ENCODE data around the gene PLEKHA7.

The PLEKHA7 gene

DNA sequence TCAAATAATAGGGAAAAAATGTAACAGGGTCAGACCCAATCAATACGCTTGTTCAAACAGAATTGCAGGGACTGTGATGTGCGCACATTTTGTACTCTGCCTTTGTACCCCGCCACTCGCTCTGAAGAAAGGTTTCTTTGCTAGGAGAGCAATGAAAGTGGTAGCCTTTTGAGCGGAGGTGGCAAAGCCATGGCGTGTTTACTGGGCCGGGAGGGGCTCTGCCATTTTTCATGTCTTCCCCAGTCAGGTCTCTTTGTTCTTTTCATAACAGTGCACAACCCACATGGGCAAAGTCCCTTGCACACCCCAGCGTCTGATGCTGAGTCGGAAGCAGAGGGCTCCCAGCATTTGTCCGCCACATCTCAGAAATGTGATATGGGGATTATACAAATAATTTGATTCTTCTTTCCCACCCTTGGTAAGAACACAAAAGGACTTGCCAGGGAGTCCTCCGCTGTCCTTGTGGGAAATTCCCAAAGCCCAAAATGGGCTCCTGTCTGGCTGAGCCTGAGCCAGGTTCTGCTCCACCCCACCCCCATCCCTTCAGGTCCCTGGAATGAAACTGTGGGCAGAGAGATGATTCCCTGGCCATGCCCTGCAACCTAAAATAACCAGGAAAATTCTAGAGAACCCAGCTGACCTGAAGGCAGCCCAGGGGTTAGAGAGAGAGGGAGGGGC is 239.1 kb downstream of the PLEKHA7 start:
- no peak for DNase-seq (ENCODE audit: low read depth in 2 of 2)

DNA sequence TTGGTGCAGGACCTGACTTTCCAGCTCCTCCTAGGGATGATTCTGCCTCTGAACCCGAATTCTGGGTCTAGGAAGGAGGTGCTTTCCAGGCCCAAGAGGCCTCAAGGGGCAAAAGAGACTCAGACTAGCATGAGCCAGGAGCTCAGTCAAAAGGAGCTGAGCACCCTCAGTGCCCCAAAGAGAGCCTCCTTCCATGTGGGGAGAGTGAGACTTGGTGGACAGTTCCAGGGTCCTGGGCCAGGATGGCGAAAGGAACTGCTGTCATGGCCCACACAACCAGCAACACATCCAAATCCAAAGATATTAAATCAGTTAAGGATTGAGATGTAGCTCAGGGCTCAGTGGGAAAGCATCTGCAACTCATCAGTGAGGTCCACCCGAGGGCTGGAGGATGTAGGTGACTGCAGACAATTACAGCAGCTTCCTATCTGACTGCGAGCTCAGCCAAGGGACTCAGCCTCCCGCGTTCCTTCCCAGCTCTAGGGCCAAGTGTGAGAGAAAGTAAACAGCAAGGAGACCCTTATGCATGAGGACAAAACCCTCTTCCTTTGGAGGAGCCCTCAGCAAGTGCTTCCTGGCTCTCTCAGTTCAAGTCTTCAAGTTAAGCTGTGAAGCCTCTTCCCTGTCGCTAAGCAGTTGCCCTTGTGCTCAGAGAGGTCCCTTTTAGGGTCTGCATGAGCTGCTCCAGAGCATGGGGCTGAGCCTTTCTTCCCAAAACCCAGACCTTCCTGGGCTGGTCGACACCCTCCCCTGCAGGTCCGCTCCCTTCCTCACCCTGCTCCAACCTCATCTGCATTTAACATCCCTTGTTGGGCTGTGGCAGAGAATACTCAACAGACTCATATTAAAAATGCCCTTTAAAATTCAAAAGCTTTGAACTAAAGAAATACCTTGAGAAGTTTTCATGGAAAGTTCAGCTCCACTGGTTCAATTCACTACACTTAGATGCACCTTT is 240.0 kb downstream of the PLEKHA7 start:
- no peak for DNase-seq (ENCODE audit: low read depth in 2 of 2)

DNA sequence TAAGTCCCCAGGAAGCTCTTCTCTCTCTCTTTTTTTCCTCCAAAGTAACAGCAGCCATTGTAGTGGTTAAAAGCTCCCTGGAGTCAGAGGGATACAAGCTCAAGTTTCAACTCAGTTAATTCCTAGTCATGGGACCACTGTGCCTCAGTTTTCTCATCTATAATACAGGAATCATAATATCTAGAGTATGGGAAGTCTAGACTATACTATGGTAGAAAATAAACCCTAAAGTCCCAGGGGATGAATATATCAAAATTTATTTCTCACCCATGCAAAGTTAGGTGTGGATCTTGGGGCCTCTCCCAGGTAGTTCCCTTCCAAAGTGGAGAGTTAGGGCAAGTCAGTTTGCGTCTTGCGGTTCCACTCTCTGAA is 242.1 kb downstream of the PLEKHA7 start:
- no peak for DNase-seq (ENCODE audit: low read depth in 2 of 2)

DNA sequence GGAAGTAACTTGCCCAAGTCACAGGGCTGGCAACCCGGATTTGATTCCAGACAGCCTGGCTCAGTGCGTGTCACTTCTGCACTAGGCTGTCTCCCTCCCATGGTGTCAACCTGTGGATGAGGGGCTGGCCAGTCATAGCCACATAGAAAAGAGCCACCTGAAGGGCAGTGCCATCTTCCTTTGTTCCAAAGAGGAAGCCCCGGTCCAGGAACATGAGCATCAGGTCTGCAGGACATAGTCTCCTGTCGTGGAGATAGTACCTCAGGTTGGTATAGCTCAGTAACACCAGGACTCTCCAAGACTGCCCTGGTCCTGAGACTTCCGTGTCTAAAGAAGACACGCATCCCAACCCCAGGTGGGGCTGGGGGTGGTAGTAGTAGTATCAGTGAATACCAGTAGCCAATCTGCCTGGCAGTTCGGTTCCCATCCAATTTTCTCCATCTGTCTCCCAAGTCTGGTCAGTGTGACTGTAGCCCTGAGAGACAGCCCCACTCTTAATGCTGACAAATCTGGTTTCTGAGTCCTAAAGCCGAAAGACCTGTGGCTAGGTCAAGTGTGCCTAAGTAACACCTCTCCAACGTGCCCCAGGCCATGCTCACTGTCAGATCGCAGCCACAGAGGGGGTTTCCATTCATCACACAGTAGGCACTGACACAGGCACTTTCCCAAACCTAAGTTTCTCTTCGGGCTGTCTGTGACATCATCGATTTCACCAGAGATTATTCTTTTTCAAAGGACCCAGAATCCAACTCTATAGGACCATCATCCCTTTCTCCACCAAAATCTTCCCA is 242.7 kb downstream of the PLEKHA7 start:
- DNase-seq (ENCODE audit: low read depth in 2 of 2): no peak

DNA sequence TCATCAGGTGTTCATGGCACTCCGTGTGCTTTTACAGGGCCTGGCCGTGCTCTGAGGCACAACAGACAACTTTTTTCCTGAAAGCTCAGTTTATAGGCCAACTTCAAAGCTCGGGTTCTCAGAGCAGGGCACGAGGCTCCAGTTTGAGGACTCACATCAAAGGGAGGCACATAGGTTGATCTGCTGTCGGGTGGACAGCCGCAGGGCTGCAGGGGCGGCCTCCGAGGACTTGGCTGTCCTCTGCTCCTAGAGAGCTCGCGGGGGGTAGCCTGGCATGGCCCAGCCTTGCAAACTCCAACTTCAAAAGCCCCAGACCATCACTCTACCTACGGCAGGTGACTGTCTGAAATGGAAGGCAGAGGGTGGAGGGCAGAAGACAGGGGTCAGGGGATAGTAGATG is 244.2 kb downstream of the PLEKHA7 start:
- DNase-seq (ENCODE audit: low read depth in 2 of 2): no peak

DNA sequence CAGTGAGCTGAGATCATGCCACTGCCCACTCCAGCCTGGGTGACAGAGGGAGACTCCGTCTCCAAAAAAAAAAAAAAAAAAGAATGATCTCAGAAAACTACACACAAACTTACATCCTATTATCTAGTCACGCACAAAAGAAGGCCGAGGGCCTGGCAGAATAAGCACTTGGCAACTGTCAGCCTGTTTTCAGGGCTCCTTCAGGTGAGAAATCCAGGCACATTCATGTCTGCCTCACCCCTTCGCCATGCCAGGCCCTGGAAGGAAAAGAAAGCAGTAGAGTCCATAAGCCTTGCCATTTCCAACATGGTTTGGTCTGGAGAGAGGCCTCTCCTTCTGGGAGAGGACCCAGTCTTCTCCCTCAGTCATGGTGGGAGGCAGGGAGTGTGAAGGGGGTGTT is 244.8 kb downstream of the PLEKHA7 start:
- no peak for DNase-seq (ENCODE audit: low read depth in 2 of 2)

DNA sequence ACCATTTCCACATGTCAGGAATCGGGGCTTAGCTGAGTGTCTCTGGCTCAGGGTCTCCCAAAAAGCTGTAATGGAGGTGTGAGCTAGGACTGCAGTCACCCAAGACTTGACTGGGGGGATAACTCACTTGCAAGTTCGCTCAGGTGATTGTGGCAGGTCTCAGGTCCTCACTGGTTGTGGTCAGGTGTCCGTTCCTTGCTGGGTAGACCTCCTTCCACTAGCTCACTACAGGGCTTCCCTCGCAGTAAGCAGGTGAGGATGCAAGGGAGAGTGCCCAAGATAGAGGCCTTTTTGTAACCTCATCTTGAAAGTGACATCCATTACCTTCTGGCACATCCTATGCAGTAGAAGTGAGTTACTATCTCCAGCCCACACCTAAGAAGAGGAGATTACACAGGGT is 246.3 kb downstream of the PLEKHA7 start:
- no peak for DNase-seq (ENCODE audit: low read depth in 2 of 2)

DNA sequence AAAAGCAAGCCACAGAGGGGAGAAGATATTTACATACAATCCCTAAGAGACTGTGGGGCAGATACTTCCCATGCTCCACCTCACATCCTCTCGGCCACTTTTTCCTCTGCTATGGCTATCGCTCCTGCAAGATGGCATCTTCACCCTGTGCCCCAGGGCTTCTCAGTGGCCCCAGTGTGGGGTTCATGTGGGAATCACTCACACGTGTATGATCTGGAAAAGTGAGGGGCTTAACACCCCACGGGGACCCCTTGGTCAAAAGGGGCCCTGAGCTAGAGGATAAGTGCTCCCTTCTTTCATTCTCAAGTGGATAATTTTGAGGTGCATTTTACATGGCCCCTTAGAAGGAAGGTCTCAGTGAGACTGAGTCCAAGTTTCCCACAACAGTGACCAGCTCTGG is 247.1 kb downstream of the PLEKHA7 start:
- DNase-seq (ENCODE audit: low read depth in 2 of 2): no peak

DNA sequence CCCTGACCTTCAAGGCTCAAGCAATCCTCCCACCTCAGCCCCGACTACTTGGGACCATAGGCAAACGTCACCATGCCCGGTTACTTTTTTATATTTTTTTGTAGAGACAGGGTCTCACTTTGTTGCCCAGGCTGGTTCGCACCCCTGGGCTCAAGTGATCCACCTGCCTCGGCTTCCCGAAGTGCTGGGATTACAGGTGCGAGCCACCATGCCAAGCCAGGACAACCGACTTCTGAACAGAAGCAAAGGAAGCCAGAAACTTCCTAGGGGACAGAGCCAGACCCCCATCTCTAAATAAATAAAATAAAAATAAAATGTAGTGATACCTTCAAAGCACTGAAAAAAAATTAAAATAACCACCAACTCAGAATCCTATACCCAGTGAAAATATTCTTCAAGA is 249.3 kb downstream of the PLEKHA7 start:
- no peak for DNase-seq (ENCODE audit: low read depth in 2 of 2)

DNA sequence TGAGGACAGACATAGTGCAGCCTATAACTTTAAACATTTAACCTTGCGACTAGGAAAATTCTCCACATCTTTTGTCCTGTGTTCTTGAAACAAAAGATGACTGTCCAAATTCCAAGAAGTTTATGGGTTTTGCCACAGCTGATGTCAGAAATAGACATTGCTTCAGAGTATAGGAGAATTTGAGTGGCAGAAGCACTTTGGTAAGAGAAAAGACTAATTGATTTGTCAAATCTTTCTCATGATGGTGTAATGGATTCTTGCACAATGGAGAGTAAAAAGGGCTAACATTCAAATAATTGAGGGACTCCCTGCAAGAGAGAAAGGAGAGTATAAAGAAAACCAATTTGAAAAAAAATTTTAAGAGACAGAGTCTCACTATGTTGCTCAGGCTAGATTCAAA is 250.5 kb downstream of the PLEKHA7 start:
- no peak for DNase-seq (ENCODE audit: low read depth in 2 of 2)

DNA sequence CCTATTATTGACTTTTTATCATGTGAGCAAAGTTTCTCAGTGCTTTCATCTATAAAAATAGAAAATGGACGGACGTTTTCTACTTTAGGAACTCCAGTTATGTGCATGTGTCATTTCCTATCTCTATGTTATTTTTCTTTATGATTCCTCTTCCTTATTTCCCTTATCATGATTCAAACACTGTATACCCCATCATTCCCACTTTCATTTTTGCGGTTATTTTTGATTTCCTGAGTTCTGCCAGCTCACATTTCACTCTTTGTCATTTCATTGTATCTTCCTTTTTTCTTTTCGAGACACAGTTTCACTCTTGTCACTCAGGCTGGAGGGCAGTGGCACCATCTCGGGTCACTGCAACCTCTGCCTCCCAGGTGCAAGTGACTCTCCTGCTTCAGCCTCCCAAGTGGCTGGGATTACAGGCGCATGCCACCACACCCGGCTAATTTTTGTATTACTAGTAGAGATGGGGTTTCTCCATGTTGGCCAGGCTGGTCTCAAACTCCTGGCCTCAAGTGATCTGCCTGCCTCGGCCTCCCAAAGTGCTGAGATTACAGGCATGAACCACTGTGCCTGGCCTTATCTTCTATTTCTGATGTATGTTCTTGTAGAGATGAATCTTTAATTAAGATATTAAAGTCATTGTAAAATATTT is 254.2 kb downstream of the PLEKHA7 start:
- DNase-seq (ENCODE audit: low read depth in 2 of 2): no peak

DNA sequence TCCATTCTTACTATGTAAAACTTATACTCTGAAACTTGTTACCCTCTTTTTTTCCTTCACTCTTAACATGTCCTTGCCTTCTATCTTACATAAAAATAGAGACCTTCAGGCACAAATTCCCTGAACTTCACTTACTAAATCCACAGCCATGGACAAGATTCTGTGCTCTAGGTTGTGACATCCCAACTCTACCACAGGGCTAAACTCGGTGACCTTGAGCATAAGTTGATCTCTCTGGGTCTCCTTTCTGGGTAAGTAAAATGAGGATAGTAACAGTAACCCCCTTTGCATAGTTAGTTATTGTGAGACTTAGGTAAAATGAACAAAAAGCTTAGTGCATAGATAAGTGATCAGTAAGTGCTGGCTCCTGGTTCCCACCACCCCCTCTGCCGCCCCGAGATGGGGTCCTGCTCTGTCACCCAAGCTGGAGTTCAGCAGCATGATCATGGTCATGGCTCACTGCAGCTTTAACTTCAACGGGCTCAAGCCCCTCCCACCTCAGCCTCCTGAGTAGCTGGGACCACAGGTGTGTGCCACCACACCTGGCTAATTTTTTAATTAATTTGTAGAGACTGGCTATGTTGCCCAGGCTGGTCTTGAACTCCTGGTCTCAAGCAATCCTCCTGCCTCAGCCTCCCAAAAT is 255.7 kb downstream of the PLEKHA7 start:
- no peak for DNase-seq (ENCODE audit: low read depth in 2 of 2)

DNA sequence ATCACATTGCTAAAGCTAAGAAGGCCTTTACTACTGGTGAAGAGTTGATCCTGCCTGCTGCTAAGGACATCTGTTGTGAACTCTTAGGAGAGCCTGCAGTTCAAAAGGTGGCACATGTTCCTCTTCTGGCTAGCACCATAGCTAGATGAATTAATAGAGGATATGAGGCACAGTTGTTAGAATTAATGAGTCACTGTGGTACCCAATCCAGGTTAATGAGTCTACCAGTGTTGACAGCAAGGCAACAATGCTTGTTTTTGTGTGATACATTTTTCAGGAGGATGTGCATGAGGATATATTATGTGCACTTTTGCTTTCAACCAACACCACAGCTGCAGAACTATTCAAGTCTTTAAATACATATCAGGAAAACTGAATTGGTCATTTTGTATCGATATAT is 263.8 kb downstream of the PLEKHA7 start:
- no peak for DNase-seq (ENCODE audit: low read depth in 2 of 2)

DNA sequence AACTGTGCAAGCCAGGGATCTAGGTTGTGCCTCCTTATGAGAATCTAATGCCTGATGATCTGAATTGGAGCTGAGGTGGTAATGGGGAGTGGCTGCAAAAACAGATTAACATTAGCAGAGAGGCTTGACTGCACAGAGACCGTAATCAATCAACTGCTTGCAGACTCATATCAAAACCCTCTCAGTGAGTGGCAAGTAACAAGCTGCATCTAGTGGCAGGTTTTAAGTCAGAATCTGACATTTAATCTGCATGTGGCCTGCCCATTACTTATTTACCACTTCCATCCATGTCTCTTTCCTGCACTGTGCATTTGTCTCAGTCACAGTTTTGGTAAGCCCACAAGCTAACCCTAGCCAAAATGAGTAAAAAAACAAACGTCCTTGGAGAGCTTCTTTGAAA is 264.5 kb downstream of the PLEKHA7 start:
- DNase-seq (ENCODE audit: low read depth in 2 of 2): no peak

DNA sequence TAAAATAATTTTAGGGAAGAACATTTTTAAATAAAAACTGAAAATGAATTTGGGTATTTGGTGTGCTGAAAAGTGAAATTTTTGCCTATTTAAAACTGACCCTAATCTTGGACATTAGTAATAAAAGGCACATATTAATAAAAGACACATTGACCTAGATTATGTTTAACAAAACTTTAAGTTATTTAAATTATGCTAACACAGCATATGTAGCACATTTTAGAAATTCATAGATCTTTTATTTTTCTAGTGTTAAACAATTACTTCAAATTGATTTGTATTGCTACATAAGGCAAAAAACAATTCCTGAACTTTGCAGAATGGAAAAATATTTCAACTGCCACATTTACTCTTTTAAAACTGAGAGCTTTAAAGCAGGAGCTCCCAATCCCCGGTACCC is 265.1 kb downstream of the PLEKHA7 start:
- no peak for DNase-seq (ENCODE audit: low read depth in 2 of 2)

DNA sequence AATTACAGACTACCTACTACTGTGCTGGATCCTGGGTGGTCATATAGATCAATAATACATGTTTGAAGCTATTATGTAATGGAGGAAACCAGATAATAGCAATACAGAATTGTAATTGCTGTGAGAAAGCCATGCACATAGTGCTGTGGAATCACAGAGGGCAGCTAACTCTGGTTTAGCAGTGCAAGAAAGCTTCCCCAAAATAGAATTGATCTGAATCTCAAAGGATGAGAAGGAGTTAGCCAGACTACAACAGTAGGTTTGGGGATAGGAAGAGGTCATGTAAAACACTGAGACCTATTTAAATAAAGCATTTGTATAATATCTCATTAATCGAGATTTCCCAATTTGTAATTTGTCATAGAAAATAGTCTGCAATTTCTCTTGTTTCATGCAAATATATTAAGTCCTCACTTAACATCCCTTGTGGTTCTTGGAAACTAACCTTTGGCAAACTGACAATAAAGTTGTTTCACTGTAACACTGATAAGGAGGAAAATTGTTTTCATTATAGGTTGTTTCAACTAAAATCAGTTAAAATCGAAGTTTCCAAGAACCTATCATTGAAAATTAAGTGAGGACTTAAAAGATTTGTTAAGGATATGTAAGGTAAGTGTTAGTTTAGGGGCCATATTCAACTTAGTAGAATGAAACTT is 268.1 kb downstream of the PLEKHA7 start:
- no peak for DNase-seq (ENCODE audit: low read depth in 2 of 2)

DNA sequence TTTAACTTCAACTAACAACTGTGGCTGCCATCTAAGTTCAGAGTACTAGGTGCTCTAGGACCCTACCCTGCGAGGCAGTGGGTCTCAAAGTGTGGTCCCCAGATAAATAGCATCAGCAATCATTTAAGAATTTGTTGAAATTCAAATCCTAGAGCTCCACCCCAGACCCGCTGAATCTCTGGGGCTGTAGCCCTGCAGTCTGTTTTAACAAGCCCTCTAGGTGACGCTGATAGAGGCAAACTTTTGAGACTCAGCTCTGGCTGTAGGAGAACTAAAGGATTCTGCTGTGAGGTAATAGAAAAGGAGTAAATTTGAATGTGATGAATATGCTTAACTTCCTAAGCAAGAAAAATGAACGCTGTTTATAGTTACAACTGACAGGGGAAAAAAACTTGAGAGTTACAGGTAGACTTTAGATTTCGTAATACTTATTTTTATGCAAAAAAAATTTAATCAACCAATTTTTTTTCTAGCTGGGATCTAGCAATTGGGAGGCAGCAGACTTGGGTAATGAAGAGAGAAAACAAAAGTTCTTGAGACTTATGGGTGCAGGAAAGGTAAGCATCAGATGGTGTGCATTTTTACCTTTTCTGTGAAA is 270.0 kb downstream of the PLEKHA7 start:
- DNase-seq (ENCODE audit: low read depth in 2 of 2): no peak

DNA sequence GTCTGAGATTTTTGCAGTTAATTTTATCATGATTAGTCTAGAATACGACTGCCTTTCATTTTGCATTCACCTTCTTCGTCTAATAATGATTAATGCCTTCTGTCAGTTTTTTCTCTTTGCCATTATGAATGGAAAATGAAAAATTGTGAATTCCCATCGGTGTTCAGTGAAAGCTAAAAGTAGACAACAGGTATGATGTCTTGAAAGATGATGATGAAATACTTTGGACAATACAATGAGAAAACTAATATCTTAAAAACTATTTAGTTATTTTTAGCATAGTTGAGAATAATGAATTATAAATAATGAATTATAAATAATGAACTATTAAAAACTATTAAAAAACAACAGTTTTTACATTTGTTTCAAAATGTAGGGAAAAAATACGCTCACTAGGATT is 270.7 kb downstream of the PLEKHA7 start:
- no peak for DNase-seq (ENCODE audit: low read depth in 2 of 2)

DNA sequence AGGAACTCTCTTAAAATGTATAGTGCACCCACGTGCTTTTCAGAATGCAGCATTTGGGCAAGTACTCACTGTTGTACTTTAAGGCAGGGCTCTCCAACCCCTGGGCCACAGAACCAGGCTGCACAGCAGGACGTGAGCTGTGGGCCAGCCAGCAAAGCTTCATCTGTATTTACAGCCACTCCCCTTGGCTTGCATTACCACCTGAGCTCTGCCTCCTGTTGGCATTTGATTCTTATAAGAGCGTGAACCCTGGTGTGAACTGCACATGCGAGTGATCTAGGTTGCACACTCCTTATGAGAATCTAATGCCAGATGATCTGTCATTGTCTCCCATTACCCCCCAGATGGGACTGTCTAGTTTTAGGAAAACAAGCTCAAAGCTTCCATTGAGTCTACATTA is 272.7 kb downstream of the PLEKHA7 start:
- DNase-seq (ENCODE audit: low read depth in 2 of 2): no peak

Data from fibroblast of skin of left quadriceps (primary cell).